ENCODE results near the gene C15orf39.

C15orf39 gene

DNA sequence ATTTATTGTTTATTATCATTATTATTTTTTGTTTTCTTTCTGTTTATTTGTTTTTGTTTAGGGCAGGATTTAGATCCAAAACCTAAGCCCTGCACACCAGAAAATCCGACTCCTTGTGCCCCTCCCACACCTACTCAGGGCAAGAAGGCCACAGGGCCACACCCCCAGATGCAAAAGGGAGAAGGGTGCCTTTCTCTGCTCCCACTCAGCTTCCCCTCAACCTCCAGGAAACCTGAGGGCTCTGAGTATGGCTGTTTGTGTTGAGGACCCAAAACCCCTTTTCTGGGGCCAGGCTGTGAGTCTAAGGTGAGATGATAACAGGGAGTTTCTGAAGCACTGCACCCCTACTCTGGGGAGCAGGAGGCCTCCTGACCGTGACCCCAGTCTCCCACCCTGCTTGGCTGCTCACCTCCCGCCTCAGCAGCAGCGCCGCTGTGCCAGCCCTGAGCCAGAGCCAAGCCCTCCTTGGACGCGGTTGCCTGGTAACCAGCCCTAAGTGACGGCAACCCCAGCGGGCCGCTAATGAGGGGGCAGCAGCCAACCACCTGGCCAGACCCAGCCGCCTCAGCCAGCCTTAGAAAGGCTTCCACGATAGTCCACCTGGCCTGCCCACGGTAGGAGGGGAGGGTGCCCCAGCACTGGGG, 6.4 kb upstream of the C15orf39 start:
- no peak for DNase-seq (ENCODE audit: extremely low read depth in 1 of 2, low read depth in 1 of 2)

GRCh38 chr15:75195766-75196241, 5.9 kb upstream of the C15orf39 start:
- no peak for DNase-seq (ENCODE audit: extremely low read depth in 1 of 2, low read depth in 1 of 2)

- DNase-seq (ENCODE audit: extremely low read depth in 1 of 2, low read depth in 1 of 2) = no peak
Measured at GRCh38 chr15:75197062-75197630, 4.5 kb upstream of the C15orf39 start.

- DNase-seq (ENCODE audit: extremely low read depth in 1 of 2, low read depth in 1 of 2) = no peak
Measured at GRCh38 chr15:75198560-75199356, 2.9 kb upstream of the C15orf39 start.

- no peak for DNase-seq (ENCODE audit: extremely low read depth in 1 of 2, low read depth in 1 of 2)
Measured at GRCh38 chr15:75199357-75199940, 2.2 kb upstream of the C15orf39 start.

DNA sequence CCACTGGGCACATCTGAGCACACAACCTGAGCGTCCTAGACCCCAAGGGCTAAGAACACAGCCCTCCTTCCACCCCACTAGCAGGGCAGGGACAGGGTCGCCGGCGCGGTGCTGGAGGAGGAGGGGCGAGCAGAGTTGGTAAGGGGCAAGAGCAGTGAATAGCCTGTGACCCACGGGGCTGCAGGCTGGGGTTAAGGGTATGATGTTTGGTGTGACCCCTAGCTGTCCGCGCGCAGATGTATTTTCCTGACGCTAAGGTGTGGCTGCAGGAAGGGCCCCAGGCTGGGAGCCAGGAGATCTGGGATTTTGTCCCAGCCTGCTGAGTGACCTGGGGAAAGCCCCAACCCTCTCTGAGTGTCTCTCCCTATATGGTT, 1.3 kb upstream of the C15orf39 start:
- DNase-seq (ENCODE audit: extremely low read depth in 1 of 2, low read depth in 1 of 2) = no peak

- peak in 1 of 2 donors; percentile 35 for DNase-seq (ENCODE audit: extremely low read depth in 1 of 2, low read depth in 1 of 2)
Measured at GRCh38 chr15:75200765-75201615, 692 bp upstream of the C15orf39 start.

GRCh38 chr15:75202251-75203016, 752 bp downstream of the C15orf39 start:
- DNase-seq (ENCODE audit: extremely low read depth in 1 of 2, low read depth in 1 of 2) = peak; percentile 73 to 84

DNA sequence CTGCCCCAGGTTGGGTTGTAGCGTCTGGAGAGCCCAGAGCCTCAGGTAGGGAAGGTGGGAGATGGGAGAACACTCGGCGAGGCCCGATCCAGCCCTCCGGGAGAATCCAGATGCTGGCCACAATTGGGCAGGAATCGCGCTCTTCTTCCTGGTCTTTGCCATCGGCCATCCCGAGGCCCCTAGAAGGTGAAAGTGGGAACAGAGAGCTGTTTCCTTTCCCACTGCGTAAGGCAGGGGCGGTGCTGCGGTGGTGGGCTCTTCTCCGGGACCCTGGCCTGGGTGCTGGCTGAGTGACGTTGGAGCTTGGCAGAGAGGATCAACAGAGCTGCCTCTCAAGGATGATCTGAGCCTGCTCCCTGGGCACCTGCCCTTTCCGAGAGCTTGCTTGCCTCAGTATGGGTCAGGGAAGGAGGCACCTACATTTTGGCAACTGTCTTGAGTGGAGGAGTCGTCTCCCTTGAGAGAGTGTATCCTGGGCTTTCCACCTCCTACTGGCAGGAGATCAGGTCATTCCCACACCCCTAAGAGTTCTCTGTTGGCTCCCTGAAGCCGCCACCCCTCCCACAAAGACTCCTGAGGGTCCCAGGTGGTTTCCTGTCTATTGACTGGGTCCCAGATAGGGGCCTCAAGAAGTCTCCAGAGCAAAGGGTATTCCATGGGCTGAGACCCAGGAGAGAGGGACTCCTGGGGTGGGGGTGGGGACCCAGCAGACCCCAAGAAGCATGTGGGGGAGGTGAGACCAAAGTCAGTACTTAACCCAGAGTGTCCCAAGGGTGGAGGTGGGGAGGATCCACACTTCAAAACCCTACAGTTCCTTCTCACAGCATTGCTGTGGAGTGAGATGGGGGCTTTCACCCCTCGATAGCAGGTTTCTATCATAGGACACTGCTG, 1.6 kb downstream of the C15orf39 start:
- DNase-seq (ENCODE audit: extremely low read depth in 1 of 2, low read depth in 1 of 2) = no peak

- DNase-seq (ENCODE audit: extremely low read depth in 1 of 2, low read depth in 1 of 2) = no peak
Measured at GRCh38 chr15:75203908-75204263, 2.2 kb downstream of the C15orf39 start.

DNA sequence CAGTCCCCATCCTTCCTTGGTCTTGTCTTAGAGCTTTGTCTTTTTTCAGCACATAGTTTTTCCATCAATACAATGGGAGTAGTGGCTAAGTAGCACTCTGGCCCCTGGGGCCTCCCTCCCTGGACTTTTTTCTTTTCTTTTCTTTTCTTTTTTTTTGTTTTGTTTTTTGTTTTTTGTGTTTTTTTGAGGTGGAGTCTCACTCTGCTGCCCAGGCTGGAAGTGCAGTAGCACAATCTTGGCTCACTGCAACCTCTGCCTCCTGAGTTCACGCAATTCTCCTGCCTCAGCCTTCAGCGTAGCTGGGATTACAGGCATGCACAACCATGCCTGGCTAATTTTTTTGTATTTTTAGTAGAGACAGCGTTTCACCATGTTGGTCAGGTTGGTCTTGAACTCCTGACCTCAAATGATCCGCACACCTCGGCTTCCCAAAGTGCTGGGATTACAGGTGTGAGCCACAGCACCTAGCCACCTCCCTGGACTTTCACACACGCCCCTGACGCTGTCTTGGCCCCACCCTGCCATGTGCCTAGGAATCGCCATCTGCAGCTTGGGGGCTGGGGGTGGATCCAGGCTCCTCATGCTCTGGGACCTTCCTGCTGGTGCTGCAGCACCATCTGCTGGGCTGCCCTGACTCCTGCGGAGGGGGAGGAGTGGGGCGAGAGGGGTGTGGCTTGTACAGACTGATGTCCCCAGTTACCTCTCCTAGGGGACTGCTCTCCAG, 2.8 kb downstream of the C15orf39 start:
- peak; percentile 72 to 84 for DNase-seq (ENCODE audit: extremely low read depth in 1 of 2, low read depth in 1 of 2)

DNA sequence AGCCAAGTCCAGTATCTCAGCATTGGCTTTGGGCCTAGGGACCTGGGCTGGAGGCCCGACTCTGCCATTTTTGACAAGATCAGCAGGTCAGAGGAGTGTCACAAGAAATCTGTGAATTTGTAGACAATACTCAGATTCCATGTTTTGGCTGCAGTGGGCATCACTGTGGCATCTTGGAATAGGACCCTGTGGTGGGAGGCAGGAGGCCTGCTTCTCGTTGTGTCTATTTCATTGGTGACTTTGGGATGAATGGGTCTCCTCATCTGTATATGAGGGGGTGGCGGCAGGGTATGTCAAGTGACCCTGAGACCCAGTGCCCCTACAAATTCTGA, 3.3 kb downstream of the C15orf39 start:
- no peak for DNase-seq (ENCODE audit: extremely low read depth in 1 of 2, low read depth in 1 of 2)

DNA sequence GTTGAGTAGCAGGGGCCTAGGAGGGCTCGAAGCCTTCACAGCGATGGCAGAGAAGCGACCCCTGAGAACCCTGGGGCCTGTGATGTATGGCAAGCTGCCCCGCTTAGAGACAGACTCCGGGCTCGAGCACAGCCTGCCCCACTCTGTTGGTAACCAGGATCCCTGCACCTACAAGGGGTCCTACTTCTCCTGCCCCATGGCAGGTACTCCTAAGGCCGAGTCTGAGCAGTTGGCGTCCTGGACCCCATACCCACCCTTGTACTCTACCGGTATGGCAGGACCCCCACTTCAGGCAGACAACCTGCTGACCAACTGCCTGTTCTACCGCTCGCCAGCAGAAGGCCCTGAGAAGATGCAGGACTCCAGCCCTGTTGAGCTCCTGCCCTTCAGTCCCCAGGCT, 4.3 kb downstream of the C15orf39 start:
- DNase-seq (ENCODE audit: extremely low read depth in 1 of 2, low read depth in 1 of 2) = no peak

DNA sequence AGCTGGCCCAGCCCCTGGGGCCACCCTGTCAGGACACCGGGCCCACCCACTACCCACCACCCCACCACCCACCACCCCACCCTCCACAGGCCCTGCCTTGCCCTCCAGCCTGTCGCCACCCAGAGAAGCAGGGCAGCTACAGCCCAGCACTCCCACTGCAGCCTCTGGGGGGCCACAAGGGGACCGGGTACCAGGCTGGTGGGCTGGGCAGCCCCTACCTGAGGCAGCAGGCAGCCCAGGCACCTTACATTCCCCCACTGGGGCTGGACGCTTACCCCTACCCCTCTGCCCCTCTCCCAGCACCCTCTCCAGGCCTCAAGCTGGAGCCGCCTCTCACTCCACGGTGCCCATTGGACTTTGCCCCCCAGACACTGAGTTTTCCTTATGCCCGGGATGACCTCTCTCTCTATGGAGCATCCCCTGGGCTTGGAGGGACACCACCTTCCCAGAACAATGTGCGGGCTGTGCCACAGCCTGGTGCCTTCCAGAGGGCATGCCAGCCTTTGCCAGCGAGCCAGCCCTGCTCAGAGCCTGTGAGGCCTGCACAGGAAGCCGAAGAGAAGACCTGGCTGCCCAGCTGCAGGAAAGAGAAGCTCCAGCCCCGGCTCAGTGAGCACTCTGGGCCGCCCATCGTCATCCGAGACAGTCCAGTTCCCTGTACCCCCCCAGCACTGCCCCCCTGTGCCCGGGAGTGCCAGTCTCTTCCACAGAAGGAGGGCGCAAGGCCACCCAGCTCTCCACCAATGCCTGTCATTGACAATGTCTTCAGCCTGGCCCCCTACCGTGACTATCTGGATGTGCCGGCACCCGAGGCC, 5.3 kb downstream of the C15orf39 start:
- no peak for DNase-seq (ENCODE audit: extremely low read depth in 1 of 2, low read depth in 1 of 2)

GRCh38 chr15:75207618-75208500, 6.2 kb downstream of the C15orf39 start:
- DNase-seq (ENCODE audit: extremely low read depth in 1 of 2, low read depth in 1 of 2) = no peak

GRCh38 chr15:75208501-75209288, 7.0 kb downstream of the C15orf39 start:
- DNase-seq (ENCODE audit: extremely low read depth in 1 of 2, low read depth in 1 of 2) = no peak
